ENCODE results near the gene PMFBP1.

PMFBP1 gene

DNA sequence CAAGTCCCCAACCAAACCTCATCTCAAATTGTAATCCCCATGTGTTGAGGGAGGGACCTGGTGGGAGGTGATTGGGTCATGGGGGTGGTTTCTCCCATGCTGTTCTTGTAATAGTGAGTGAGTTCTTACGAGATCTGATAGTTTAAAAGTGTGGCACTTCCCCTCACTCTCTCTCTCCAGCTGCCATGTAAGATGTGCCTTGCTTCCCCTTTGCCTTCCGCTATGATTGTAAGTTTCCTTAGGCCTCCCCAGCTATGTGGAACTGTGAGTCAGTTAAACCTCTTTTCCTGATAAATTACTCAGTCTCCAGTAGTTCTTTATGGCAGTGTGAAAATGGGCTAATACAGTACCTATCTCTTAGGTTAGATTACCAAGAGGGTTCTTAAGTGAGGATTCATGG is 5.8 kb downstream of the PMFBP1 start:
- POLR2A ChIA-PET: no interaction called here
- no peak for DNase-seq (ENCODE audit: extremely low spot score)
- CTCF ChIA-PET: no interaction called here
- TF ChIP-seq FOXK2 (IDR thresholded peaks at IDR 0.05): no peak
- TF ChIP-seq ARNT (IDR thresholded peaks at IDR 0.05): no peak

- TF ChIP-seq L3MBTL2 (conservative IDR thresholded peaks at IDR 0.05) (no peak), FOXA1 (IDR thresholded peaks at IDR 0.05) (no peak), FOXM1 (IDR thresholded peaks at IDR 0.05; ENCODE audit: borderline replicate concordance) (no peak), SUZ12 (IDR thresholded peaks at IDR 0.05) (no peak), NFRKB (IDR thresholded peaks at IDR 0.05) (no peak), LEF1 (IDR thresholded peaks at IDR 0.05; ENCODE audit: borderline replicate concordance) (no peak), ZNF384 (IDR thresholded peaks at IDR 0.05) (no peak), BHLHE40 (IDR thresholded peaks at IDR 0.05; ENCODE audit: borderline replicate concordance) (no peak), PKNOX1 (IDR thresholded peaks at IDR 0.05) (no peak), TARDBP (IDR thresholded peaks at IDR 0.05) (no peak), FOXK2 (IDR thresholded peaks at IDR 0.05) (no peak), ELF4 (IDR thresholded peaks at IDR 0.05) (no peak), HDGF (IDR thresholded peaks at IDR 0.05; ENCODE audit: borderline replicate concordance) (no peak), ARNT (IDR thresholded peaks at IDR 0.05) (no peak)
- ChIA-PET CTCF (no interaction called here), POLR2A (no interaction called here)
- no peak for DNase-seq (ENCODE audit: extremely low spot score)
These were observed 7.3 kb downstream of the PMFBP1 start for GRCh38 chr16:72164691-72165090.

DNA sequence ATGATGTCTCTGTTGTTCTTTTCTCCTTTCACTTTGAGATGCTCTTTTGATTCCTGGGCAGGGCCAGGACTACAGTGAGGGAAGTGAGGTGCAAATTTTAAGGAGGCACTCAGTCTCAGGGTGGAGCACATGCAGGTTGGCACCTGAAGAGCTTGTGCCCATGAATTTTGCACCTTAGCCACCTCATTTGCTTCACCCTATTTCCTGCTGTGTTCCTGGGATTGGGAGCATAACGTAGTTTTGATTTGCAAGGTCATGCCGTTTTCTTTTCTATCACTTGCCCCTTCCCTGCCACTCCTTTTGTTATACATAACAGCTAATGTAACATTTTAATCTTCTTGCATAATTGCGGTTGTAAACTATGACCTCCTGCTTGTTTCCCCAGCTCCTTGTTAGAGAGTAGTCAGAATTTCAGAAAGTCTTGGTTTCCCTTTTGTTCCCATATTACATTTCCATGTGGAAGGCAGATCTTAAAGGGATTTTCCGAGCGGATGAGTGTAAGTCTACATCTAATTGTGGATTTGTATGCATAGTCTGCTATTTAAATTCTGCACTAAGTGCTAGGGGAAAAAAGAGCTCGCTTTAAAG is 9.8 kb downstream of the PMFBP1 start:
- no peak for DNase-seq (ENCODE audit: extremely low spot score)
- no peak for TF ChIP-seq FOXK2 (IDR thresholded peaks at IDR 0.05)
- TF ChIP-seq FOXM1 (IDR thresholded peaks at IDR 0.05; ENCODE audit: borderline replicate concordance): no peak
- TF ChIP-seq TARDBP (IDR thresholded peaks at IDR 0.05): no peak
- no peak for TF ChIP-seq ARNT (IDR thresholded peaks at IDR 0.05)
- POLR2A ChIA-PET: no interaction called here
- CTCF ChIA-PET: interaction anchor here (1.2 kb wide), 1 partner anchor 12 kb away, joined by 3 read pairs; no protein-coding TSS in a partner anchor

GRCh38 chr16:72159801-72160200 is 12.2 kb downstream of the PMFBP1 start:
- ChIA-PET POLR2A (no interaction called here), CTCF (no interaction called here)
- TF ChIP-seq FOXM1 (IDR thresholded peaks at IDR 0.05; ENCODE audit: borderline replicate concordance) (no peak), PKNOX1 (IDR thresholded peaks at IDR 0.05) (no peak), NFRKB (IDR thresholded peaks at IDR 0.05) (no peak), SUZ12 (IDR thresholded peaks at IDR 0.05) (no peak), ZNF384 (IDR thresholded peaks at IDR 0.05) (no peak), LEF1 (IDR thresholded peaks at IDR 0.05; ENCODE audit: borderline replicate concordance) (no peak), L3MBTL2 (conservative IDR thresholded peaks at IDR 0.05) (no peak), ARNT (IDR thresholded peaks at IDR 0.05) (no peak), CTBP1 (IDR thresholded peaks at IDR 0.05; ENCODE audit: borderline replicate concordance) (no peak)
- no peak for DNase-seq (ENCODE audit: extremely low spot score)

DNA sequence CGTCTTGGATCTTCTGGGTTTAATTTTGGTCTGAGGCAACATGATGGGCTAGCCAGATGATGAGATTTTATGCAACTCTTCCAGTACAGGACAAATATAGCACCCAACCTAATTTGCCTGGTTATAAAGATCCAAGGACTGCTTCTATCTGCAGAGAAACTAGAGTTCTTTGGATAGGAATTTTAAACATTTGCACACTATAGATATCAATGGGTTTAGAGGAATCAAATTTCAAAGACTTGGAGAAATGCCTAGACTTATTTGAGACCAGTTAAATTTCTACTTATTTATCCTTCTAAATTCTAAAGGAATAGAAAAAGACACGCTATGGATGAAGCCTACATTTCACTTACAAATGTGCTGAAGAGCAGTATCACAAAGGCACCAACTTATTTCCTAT is 12.6 kb downstream of the PMFBP1 start:
- no peak for DNase-seq (ENCODE audit: extremely low spot score)
- TF ChIP-seq NFRKB (IDR thresholded peaks at IDR 0.05) (no peak), CTBP1 (IDR thresholded peaks at IDR 0.05; ENCODE audit: borderline replicate concordance) (no peak), HDGF (IDR thresholded peaks at IDR 0.05; ENCODE audit: borderline replicate concordance) (no peak), L3MBTL2 (conservative IDR thresholded peaks at IDR 0.05) (no peak), ELF4 (IDR thresholded peaks at IDR 0.05) (no peak)
- ChIA-PET POLR2A (no interaction called here), CTCF (no interaction called here)

GRCh38 chr16:72149676-72150464 is 22.1 kb downstream of the PMFBP1 start:
- DNase-seq (ENCODE audit: extremely low spot score): no peak
- no peak for TF ChIP-seq BHLHE40 (IDR thresholded peaks at IDR 0.05; ENCODE audit: borderline replicate concordance)
- TF ChIP-seq SP1 (IDR thresholded peaks at IDR 0.05): no peak
- TF ChIP-seq PKNOX1 (IDR thresholded peaks at IDR 0.05): no peak
- TF ChIP-seq TARDBP (IDR thresholded peaks at IDR 0.05): no peak
- no peak for TF ChIP-seq NFRKB (IDR thresholded peaks at IDR 0.05)
- no peak for TF ChIP-seq LEF1 (IDR thresholded peaks at IDR 0.05; ENCODE audit: borderline replicate concordance)
- TF ChIP-seq SUZ12 (IDR thresholded peaks at IDR 0.05): no peak
- no peak for TF ChIP-seq ELF4 (IDR thresholded peaks at IDR 0.05)
- CTCF ChIA-PET: interaction anchor here (0.6 to 1.2 kb wide), 3 partner anchors 9 to 25 kb away, joined by 3 to 4 read pairs (median 3); no protein-coding TSS in a partner anchor
- POLR2A ChIA-PET: no interaction called here

GRCh38 chr16:72142476-72142875 is 29.5 kb downstream of the PMFBP1 start:
- no peak for DNase-seq (ENCODE audit: extremely low spot score)
- CTCF ChIA-PET: no interaction called here
- no peak for TF ChIP-seq HDGF (IDR thresholded peaks at IDR 0.05; ENCODE audit: borderline replicate concordance)
- no peak for TF ChIP-seq FOXM1 (IDR thresholded peaks at IDR 0.05; ENCODE audit: borderline replicate concordance)
- TF ChIP-seq BHLHE40 (IDR thresholded peaks at IDR 0.05; ENCODE audit: borderline replicate concordance): no peak
- POLR2A ChIA-PET: no interaction called here
